GM21737 (cell line): ENCODE data around the gene RMDN3.

Experiments
- ATAC-seq: cut with Tn5 transposase; IDR thresholded peaks from one replicate; pipeline ENCODE4 v1.9.1; 2021; ENCODE audit warnings: mild to moderate bottlenecking, moderate library complexity; ENCODE audit not compliant: unreplicated experiment

Gene RMDN3

GRCh38 chr15:40695469-40695890 is 59.6 kb downstream of the RMDN3 start:
- ATAC-seq = peak; percentile 37

DNA sequence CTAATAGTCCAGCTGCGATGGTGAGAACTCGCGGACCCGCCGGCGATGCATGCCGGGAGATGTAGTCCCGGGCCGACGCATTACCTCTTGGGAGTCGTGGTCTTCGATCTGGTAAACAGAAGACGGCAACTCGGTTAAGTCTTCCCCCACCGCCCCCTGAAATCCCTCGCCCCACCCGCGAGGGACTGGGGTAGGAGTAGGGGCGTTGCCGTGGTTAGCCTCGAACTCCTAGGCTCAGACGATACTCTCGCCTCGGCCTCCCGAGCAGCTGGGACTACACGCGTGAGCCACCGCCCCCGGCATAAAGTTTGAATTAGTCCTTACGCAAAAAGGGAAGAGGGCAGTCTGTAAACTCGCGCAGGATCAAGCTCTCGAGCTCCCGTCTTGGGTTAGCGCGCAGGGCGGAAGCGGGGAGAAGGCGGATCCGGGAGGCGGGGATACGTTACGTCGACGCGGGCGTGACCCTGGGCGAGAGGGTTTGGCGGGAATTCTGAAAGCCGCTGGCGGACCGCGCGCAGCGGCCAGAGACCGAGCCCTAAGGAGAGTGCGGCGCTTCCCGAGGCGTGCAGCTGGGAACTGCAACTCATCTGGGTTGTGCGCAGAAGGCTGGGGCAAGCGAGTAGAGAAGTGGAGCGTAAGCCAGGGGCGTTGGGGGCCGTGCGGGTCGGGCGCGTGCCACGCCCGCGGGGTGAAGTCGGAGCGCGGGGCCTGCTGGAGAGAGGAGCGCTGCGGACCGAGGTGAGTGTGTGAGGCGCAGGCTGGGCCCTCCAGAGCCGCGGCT is 60.2 kb downstream of the RMDN3 start, which contains the start of gene RAD51:
TSS of gene RAD51 (plus strand) at position 487 of the 781 bp plus-strand sequence. CDS start 3,585 bp downstream, outside the sequence.
- peak; percentile 80 for ATAC-seq

DNA sequence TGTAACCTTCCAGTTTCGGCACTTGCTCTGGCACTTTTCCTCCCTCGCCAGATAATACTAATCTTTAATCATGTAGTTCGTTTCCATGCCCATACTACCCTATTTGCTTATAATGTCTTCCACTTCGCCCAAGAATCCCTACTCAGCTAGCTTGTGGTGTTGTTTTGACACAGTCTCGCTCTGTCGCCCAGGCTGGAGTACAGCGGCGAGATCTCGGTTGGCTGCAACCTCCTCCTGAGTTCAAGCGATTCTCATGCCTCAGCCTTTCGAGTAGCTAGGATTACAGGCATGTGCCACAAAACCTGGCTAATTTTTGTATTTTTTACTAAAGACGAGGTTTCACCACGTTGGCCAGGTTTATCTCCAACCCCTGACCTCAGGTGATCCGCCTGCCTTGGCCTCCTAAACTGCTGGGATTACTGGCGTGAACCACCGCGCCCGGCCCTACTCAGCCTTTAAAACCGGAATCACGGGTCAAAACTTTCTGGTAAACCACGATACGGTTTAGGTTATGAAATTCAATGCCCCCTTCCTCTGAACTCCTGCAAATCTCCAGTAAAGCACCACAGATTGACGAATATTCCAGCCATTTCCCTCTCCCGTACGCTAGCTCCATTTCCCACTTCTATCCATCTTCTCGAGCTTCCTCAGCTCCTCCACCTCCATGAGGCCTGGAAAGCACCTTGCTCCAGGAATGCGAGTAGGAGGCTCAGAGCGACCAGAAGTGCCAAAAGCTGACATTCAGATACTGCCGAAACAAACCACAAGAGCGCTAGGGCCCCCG is 61.0 kb downstream of the RMDN3 start:
- ATAC-seq = peak; percentile 3

DNA sequence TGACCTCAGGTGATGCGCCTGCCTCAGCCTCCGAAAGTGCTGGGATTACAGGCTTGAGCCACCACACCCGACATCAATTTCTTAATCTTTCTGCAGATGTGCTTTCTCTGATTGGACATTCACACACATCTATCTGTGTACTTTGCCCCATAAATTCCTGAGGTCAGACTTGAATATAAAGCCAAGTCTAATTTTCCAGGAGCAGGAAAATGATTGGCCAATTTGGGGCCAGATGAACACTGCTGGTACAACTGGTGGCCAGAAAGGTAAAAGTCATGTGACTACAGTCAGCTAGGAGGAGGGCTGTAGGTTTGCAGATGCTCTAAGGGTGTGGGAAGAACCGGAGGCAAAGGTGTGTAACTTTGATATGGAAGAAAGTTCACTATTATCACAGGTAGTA is 63.3 kb downstream of the RMDN3 start:
- ATAC-seq = no peak

DNA sequence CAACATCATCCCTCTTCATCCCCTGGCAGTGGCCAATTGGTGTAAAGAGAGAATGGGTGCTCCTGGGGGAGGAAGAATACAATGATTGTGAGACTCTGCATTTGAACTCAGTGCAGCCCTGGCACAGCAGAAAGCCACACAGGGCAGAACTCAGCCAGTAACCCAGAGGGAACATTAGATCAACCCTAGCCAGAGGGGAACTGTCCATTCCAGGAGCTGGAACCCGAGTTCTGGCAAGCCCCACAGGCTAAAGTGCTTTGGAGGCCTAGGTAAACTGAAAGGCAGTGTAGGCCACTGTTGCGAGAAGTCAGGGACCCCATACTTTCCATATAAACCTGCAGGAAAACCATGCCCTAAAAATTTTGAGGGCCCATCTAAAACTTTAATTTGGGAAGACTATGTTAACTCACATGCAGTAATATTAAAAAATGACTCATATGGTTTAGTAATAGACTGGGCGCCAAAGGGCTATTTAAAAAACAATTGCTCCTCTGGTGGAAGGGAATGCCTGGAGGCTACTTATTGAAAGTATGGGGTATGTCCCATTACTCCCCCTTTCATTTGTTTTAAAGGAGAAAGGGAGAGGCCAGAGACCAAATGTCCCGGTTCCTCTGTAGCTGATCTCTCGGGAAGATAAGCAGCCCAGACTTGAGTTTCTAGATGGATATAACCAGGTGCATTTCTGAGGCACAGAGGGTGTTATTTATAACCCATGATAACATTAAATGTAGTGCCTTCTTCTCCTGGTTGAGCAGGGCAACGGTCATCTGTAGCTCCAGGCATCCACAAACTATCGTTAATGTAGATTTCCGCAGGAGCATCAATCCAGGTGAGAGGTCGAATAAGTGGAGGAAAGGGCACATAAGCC is 65.9 kb downstream of the RMDN3 start:
- ATAC-seq = no peak
